Pancreas (tissue), 10 donors: ENCODE results near the gene HLA-DQB1. TPM values are rescaled to one million over a fixed set of nuclear protein-coding genes. Genes with fewer than 3 reads are reported as not detected.
"Not testable (repeated sequence)": the region's sequence is repeated elsewhere in the genome, so short reads cannot be mapped to it uniquely, and the experiment has no call there.

Experiments
- ATAC-seq, 4 donors: fragments of 200-7000 bp; cut with Tn5 transposase; one replicate each; pipeline versions ENCODE4 v1.8.0 to v1.9.1; 2020; ENCODE audit warnings: mild to moderate bottlenecking in 4 of 4, moderate library complexity in 4 of 4
- DNase-seq, 6 donors: peaks; one replicate each; pipeline ENCODE4 v3.0.0-alpha.2; 2020
- FAIRE-seq: peaks from 2 replicates; lab custom pipeline; 2012; peaks lifted over from hg19 to GRCh38; lab: Jason Lieb, UNC
- H3K27ac ChIP-seq, 4 donors: fragments of 200-600 bp; sonication (generic); 1 replicate in 3 of 4; 2 replicates in 1 of 4; pipeline versions ENCODE4 v1.5.0 to v1.8.0; 2020
- H3K27me3 ChIP-seq, 4 donors: fragments of 200-600 bp; one replicate each; pipeline ENCODE4 v1.8.0; 2021
- H3K36me3 ChIP-seq, 3 donors: fragments of 200-600 bp; sonication (generic) in 1 of 3; one replicate each; pipeline versions ENCODE4 v1.5.0 to v1.8.0; 2020 to 2021
- H3K4me1 ChIP-seq, 3 donors: fragments of 200-600 bp; one replicate each; pipeline ENCODE4 v1.8.0; 2021
- H3K4me3 ChIP-seq, 4 donors: fragments of 200-600 bp; sonication (generic) in 2 of 4; one replicate each; pipeline versions ENCODE4 v1.5.0 to v1.8.0; 2020 to 2021
- H3K9me3 ChIP-seq, 4 donors: fragments of 200-600 bp; one replicate each; pipeline ENCODE4 v1.8.0; 2021
- CTCF ChIP-seq, 4 donors: fragments of 200-600 bp; sonication (generic) in 3 of 4; IDR thresholded peaks; one replicate each; pipeline versions ENCODE4 v1.5.0 to v1.8.0; 2021; ENCODE audit warnings: antibody characterized with exemption in 4 of 4
- WGBS, 2 donors: extraction: QIAGEN DNeasy Blood & Tissue Kit; methylation state at CpG; one replicate each; pipeline ENCODE4 v1.1.7; 2013; 5-methylcytosine and 5-hydroxymethylcytosine counted together
- intact Hi-C, 3 donors: fragments of 100-400 bp; cut with DNase I; formaldehyde crosslinking; loops; one replicate each; pipeline versions ENCODE4 v1.11.1 to v1.14.2; 2022
- polyA plus RNA-seq, 2 donors: library from polyadenylated mRNA; stranded (reverse); fragments of 200-250 nt; gene quantifications; one replicate each; pipeline ENCODE4 v1.2.3, GENCODE V29; 2013
- total RNA-seq, 6 donors: library from RNA; stranded (reverse); fragmentation: NEBNext Ultra II Directional in 4 of 6; extraction: Animal tissue kit (Norgen Biotek cat#: 25700) in 4 of 6; gene quantifications; one replicate each; pipeline versions ENCODE4 v1.2.1 to v1.2.4, GENCODE V29; 2021 to 2023
- donor health status: healthy with polysubstance abuse.
- donor health status: DM: no; HTN: no; CAD: no; lungs with moderate emphysema.
- donor health status: DM: no; HTN: no; CAD: no.
- donor health status: control.
- donor health status: control.
- donor health status: Bipolar disorder and iron deficiency.
- donor health status: DM: yes; HTN: yes; CAD: no.
- donor health status: DM: no; HTN: no; CAD: no.
- donor health status: DM: no; HTN: no; CAD: no.
- donor health status: DM: yes; HTN: yes; CAD: no.

The HLA-DQB1 gene
- total and polyA plus RNA-seq, 8 donors: 0.63 to 24.7 (median 5.8) TPM

GRCh38 chr6:32642720-32643106 is 23.7 kb downstream of the HLA-DQB1 start:
- no peak for FAIRE-seq
- Histone ChIP-seq H3K4me3 (no peak overlapping the region), H3K4me1 (no peaks in the 10 kb centered on the region), H3K27ac (no peak overlapping the region), H3K27me3 (no peaks in the 10 kb centered on the region), H3K9me3 (no peaks in the 10 kb centered on the region), H3K36me3 (no peaks in the 10 kb centered on the region)
- no peak for TF ChIP-seq CTCF (IDR thresholded peaks at IDR 0.05)
- no peak for ATAC-seq
- WGBS, 2 donors: 60 to 74% methylated on average over 6 of the region's 6 CpGs
- DNase-seq: no peak
- intact Hi-C loops: no loop called here

- H3K36me3 ChIP-seq, FAIRE-seq, intact Hi-C loops, H3K27me3 ChIP-seq, H3K27ac ChIP-seq, ATAC-seq, H3K4me1 ChIP-seq, H3K9me3 ChIP-seq, H3K4me3 ChIP-seq, DNase-seq: not testable (repeated sequence)
- 20 to 45% methylated on average over 2 of the region's 2 CpGs for WGBS, 2 donors
Observed at GRCh38 chr6:32641785-32642719, 24.4 kb downstream of the HLA-DQB1 start.

- DNase-seq (no peak), ATAC-seq (no peak), FAIRE-seq (no peak)
- H3K4me1 ChIP-seq: no peaks in the 10 kb centered on the region
- H3K27me3 ChIP-seq: no peaks in the 10 kb centered on the region
- no peak overlapping the region for H3K27ac ChIP-seq
- no peaks in the 10 kb centered on the region for H3K9me3 ChIP-seq
- WGBS, 2 donors: 66 to 71% methylated on average over 6 of the region's 6 CpGs
- no peak for TF ChIP-seq CTCF (IDR thresholded peaks at IDR 0.05)
- intact Hi-C loops: no loop called here
- H3K36me3 ChIP-seq: no peaks in the 10 kb centered on the region
- H3K4me3 ChIP-seq: no peak overlapping the region
Observed at GRCh38 chr6:32641122-32641521, 25.3 kb downstream of the HLA-DQB1 start.

- ATAC-seq (no peak), FAIRE-seq (no peak), DNase-seq (no peak)
- no peaks in the 10 kb centered on the region for H3K27me3 ChIP-seq
- H3K4me1 ChIP-seq: no peaks in the 10 kb centered on the region
- no peaks in the 10 kb centered on the region for H3K36me3 ChIP-seq
- H3K9me3 ChIP-seq: no peaks in the 10 kb centered on the region
- H3K4me3 ChIP-seq: no peak overlapping the region
- H3K27ac ChIP-seq: no peak overlapping the region
- intact Hi-C loops: no loop called here
- WGBS, 2 donors: 46 to 58% methylated on average over 8 of the region's 8 CpGs
- TF ChIP-seq CTCF (IDR thresholded peaks at IDR 0.05): no peak
Observed at GRCh38 chr6:32639440-32640394, 26.7 kb downstream of the HLA-DQB1 start.

- intact Hi-C loops: no loop called here
- no peak for FAIRE-seq
- H3K4me1 ChIP-seq: no peaks in the 10 kb centered on the region
- H3K27me3 ChIP-seq: no peaks in the 10 kb centered on the region
- TF ChIP-seq CTCF (IDR thresholded peaks at IDR 0.05): no peak
- H3K4me3 ChIP-seq: no peak overlapping the region
- no peak overlapping the region for H3K27ac ChIP-seq
- no peaks in the 10 kb centered on the region for H3K9me3 ChIP-seq
- 42 to 59% methylated on average over 9 of the region's 9 CpGs for WGBS, 2 donors
- DNase-seq: no peak
- no peaks in the 10 kb centered on the region for H3K36me3 ChIP-seq
- ATAC-seq: no peak
Observed at GRCh38 chr6:32638532-32639219, 27.8 kb downstream of the HLA-DQB1 start.
